ENCODE data around the gene SCN8A.
A peak's percentile ranks its signal among the peaks of the same experiment; 100 is the strongest.

Gene SCN8A

GRCh38 chr12:51837286-51837685, 246.3 kb downstream of the SCN8A start:
- no peak for DNase-seq

- DNase-seq = no peak
Observed at GRCh38 chr12:51838036-51838435, 247.0 kb downstream of the SCN8A start.

GRCh38 chr12:51838762-51839161, 247.7 kb downstream of the SCN8A start:
- no peak for DNase-seq

DNA sequence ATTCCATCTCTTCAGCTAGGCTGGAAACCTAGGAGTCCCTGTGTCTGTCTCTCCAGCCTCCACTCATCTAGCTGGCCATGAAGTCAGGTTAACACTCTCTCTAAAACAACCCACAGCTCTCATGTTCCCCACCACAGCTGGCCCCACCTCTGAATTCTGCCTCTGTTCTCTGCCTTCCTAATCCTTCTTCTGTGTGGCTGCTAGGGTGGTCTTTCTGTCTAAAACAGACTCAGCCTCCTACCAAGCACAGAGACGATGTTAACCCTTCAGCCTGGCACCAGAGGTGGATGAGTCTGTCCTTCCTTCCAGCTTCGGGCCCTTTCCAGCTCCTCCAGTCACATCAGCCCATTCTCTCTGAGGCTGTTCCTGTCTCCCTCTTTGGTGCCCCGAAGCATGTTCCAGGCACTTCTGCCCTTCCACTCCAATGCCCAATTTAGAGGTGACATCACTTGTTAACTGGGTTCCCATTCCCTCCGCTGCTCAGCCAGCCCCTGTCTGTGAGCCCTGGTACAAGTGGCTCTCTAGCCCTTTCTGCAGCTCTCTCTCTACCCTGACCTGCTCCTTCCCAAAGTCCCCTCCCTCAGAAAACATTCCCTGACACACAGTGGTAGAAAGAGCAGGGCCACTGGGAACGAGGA, 248.4 kb downstream of the SCN8A start:
- DNase-seq = no peak

DNA sequence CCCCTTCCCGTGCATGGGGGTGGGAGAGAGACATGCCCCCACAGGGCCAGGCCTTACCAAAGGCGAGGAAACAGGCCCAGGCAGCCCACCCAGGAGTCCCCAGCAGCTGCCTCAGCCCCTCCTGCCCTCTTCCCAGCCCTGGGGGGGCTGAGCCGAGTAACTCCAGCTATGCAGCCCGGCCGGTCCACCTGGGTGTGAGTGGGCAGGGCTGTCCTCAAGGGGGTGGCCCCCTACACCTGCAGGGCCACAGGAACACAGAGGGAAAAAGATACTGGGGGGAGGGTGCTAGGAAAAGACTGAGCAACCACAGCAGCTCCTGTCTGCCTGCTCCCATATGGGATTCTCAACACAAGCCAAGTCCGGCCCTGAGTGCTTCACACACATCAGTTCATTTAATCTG, 249.9 kb downstream of the SCN8A start:
- no peak for DNase-seq

DNA sequence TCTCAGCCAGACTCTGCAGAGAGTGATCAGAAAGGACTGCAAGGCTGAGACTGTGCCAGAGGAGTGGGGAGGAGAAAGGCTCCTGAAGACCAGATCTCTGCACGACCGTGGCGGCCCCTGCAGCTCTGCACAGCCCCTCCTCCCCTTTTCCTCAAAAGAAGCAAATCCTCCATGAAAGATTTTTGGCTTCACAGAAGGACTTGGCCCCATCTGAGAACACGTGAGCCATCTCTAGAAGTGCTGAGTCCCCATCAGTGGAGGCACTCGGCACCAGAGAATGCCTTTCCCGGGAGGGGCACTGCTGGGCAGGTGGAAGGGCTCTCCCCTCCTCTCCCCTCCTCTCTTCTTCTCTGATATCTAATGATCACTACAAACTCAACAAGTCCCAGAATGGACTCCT, 250.7 kb downstream of the SCN8A start:
- DNase-seq = no peak

- DNase-seq = no peak
Observed at GRCh38 chr12:51844854-51845253, 253.8 kb downstream of the SCN8A start.

- no peak for DNase-seq
Observed at GRCh38 chr12:51845482-51845881, 254.4 kb downstream of the SCN8A start.

GRCh38 chr12:51846271-51846691, 255.2 kb downstream of the SCN8A start:
- no peak for DNase-seq

DNA sequence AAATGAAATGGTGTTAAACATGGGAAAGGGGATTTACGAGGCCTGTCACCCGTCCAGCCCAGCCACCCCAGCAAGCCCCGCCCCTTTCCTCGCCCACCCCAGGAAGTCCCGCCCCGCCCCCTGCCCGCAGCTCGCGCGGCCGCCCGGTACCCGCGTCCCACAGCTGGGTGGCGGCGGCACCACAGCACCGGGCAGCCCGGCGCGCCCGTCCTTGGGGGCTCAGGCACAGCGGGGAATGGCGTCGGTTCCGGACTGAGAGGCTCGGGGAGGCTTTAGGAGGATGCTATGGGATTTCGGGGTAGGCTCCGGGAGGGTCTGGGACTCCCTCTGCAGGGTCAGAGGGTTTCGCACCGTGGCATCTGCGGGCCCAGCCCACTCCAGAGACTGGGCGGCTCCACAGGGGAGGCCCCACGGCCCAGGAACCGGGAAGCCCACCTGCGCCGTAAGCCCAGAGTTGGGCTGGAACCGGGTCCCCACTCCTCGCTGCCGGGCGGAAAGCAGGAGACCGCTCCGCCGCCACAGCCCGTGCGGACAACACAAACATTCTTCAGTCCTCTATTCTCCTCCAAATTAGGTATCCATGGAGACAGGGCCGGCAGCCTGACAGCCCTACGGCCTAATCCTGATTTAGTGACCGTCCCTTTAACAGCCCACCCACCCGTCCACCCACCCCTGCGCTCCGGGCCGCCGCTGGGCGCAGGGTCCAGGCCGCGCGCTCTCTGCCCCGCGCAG, 256.0 kb downstream of the SCN8A start:
- peak; percentile 58 to 86 (median 68) for DNase-seq

GRCh38 chr12:51847643-51848325, 256.8 kb downstream of the SCN8A start:
- peak; percentile 52 to 67 (median 60) for DNase-seq

DNA sequence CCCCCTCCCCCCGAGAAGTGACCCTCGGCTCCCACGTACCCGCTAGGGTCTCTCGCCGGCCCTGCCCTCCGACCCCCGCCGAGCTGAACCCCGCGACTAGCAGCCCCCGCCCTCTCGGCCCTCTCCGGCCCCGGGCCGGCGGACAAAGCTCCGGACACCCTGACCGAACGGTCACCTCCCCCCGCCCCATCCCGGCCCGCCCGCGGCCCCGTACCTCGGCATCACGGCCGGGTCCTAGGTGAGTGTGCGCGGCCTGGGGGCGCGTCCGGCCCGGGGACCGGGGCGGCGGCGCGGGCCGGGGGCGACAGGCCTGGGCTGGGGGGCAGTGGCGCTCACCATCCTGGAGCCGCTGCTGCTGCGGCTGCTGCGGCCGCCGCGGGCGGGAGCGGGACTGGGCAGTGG, 257.3 kb downstream of the SCN8A start, which contains the start of gene FIGNL2:
FIGNL2 (minus strand) TSS at position 393 of the 402 bp plus-strand sequence. CDS start 26,305 bp downstream, outside the sequence.
- DNase-seq = no peak

GRCh38 chr12:51848841-51849735, 258.1 kb downstream of the SCN8A start:
- no peak for DNase-seq

DNA sequence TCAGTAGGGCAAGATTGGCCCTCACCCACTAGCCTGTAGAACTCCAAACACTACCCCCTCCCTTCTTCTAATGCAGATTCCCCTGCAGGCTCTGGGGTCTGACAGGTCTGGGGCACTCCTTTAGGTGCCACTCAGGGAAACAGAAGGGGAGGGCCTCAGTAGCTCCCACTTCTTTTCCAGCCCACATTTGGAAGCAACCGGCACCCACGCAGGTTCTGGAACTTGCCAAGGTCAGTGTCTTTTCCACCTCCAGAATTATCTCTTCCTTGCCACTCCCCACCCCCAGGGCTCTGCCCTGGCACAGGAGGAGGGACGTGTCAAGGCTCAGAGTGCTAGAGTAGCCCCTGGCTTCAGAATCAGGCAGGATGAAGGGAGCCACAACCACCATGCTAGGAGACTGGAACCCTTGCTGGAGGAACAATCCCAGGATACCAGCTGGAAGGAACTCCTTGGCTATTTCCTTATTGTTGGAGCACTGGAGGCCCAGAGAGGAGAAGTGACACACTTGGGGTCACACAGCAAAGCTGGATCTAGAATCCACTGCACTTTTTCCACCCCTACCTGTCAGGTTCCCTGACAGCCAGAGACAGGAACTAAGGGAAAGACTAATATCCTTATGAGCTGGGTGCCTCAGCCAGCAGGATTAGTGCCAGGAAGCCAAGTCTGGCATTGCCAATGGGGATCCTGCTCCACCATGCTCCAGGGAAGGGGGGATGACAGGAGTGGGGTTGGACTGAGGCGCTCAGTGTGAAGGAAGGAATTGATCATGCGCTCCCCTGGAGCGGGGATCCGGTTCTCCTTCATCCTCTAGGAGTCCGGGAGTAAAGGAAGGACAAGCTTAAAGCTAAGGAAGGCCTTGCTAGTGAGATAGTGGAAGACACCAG, 259.3 kb downstream of the SCN8A start:
- DNase-seq = no peak

DNA sequence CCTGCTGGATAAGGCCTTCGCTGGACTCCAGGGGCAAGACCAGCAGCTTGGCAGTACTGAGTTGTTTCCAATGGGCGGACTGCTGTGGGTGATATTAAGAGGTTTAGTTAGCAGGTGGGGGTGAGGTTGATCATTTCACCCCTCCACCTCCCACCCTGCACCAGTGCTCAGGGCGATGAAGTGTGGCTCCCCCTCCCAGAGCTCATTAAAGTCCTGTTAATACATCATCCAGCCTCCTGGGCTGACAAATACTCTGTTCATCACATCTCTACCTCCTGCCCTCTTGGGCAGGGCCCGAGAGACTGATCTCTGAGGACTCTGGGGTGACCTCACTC, 259.9 kb downstream of the SCN8A start:
- no peak for DNase-seq

- peak in 2 of 3 donors; percentile 37 to 38 for DNase-seq
Observed at GRCh38 chr12:51851413-51852124, 260.5 kb downstream of the SCN8A start.

DNA sequence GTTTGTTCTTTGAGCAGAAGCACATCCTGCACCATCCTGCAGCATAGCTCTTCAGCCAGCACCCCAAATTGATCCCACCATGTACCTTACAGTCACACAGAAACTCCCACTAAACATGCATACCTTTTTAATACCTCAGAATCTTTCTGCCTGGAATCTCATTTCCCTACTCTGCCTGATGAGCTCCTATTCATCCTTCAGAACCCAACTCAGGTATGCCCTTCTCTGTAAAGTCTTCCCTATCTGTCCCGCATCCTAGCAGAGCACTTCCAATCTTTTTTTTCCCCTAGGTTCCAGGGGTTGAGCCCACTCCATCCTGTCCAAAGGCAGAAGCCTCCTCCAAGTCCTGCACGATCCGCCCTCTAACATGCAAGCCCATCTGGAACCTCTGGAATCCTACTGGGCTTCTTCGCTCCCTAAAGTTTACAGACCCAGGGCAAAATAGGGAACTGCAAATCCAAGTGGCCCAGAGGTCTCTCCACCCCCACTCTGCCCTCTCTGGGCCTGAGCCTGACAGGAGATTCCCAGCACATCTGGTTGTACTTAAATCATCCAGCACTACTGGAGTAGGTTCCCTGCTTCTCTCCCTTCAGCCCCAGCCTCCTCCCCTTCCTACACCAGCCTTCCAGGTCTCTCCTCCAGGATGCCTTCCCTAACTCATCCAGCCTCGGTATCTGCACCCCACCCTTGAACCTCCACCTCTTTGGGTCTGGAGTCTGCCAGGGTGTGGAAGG, 261.5 kb downstream of the SCN8A start:
- DNase-seq = peak in 2 of 3 donors; percentile 30 to 47

GRCh38 chr12:51855586-51856428, 264.8 kb downstream of the SCN8A start:
- no peak for DNase-seq

- DNase-seq = no peak
Observed at GRCh38 chr12:51860986-51861385, 270.0 kb downstream of the SCN8A start.
